H1 (cell line): ENCODE measurements around the gene ACADSB. TPM values are rescaled to one million over a fixed set of nuclear protein-coding genes. Genes with fewer than 3 reads are reported as not detected.

Experiments
- CTCF ChIA-PET: fragments of 300-600 bp; sonication (Branson Sonifier 250); formaldehyde crosslinking; loops from one replicate; lab custom pipeline; 2021; ENCODE audit not compliant: partially characterized antibody; lab: Charles Lee
- POLR2A ChIA-PET: fragments of 300-600 bp; sonication (Branson Sonifier 250); formaldehyde crosslinking; loops from one replicate; lab custom pipeline; 2021; ENCODE audit warnings: inconsistent platforms; ENCODE audit not compliant: partially characterized antibody; lab: Charles Lee
- DNase-seq, 2 experiments: peaks; one replicate each; pipeline versions ENCODE4 v3.0.0 to v3.0.0-alpha.2; 2010 to 2022; ENCODE audit warnings: low spot score in 2 of 2, low read depth in 1 of 2, mixed read lengths in 1 of 2
- FAIRE-seq: peaks from 2 replicates; lab custom pipeline; 2011; peaks lifted over from hg19 to GRCh38; lab: Jason Lieb, UNC
- H2AFZ ChIP-seq: 2 replicates; pipeline ENCODE4 v1.8.1; 2012; ENCODE audit warnings: low read length, inconsistent platforms
- H2AK5ac ChIP-seq: 2 replicates; pipeline ENCODE4 v1.6.1; 2013; ENCODE audit warnings: low read depth, low read length
- H2BK120ac ChIP-seq: replicated peaks from 2 replicates; pipeline ENCODE3; 2013; ENCODE audit warnings: low read depth, low read length, inconsistent platforms
- H2BK12ac ChIP-seq: 2 replicates; pipeline ENCODE4 v1.6.1; 2013; ENCODE audit warnings: low read depth, low read length
- H2BK15ac ChIP-seq: 2 replicates; pipeline ENCODE4 v1.6.1; 2013; ENCODE audit warnings: low read length
- H2BK20ac ChIP-seq: 2 replicates; pipeline ENCODE4 v1.6.1; 2013; ENCODE audit warnings: low read length
- H2BK5ac ChIP-seq: 2 replicates; pipeline ENCODE4 v1.6.1; 2013; ENCODE audit warnings: low read depth, low read length
- H3K14ac ChIP-seq: 2 replicates; pipeline ENCODE4 v1.6.1; 2013; ENCODE audit warnings: inconsistent platforms; ENCODE audit not compliant: insufficient read length
- H3K18ac ChIP-seq: 2 replicates; pipeline ENCODE4 v1.6.1; 2013; ENCODE audit warnings: low read length; ENCODE audit errors: extremely low read depth
- H3K23ac ChIP-seq: 2 replicates; pipeline ENCODE4 v1.6.1; 2013; ENCODE audit warnings: inconsistent platforms; ENCODE audit not compliant: insufficient read length
- H3K23me2 ChIP-seq: 2 replicates; pipeline ENCODE4 v1.6.1; 2013; ENCODE audit warnings: low read depth, low read length
- H3K27ac ChIP-seq: 2 replicates; pipeline ENCODE4 v1.6.1; 2011; ENCODE audit warnings: low read depth, low read length, inconsistent platforms
- H3K27me3 ChIP-seq, 4 experiments: replicated peaks in 1 of 4; 1 replicate in 1 of 4; 2 replicates in 3 of 4; pipeline versions ENCODE4 v1.6.1 to v1.8.1; 2011 to 2013; ENCODE audit warnings: low read length in 3 of 4, mild to moderate bottlenecking in 3 of 4, inconsistent platforms in 2 of 4, mixed read lengths in 2 of 4, moderate library complexity in 1 of 4; ENCODE audit not compliant: control insufficient read depth in 3 of 4, insufficient read depth in 3 of 4; ENCODE audit errors: extremely low read depth in 1 of 4
- H3K36me3 ChIP-seq, 4 experiments: 2 replicates each; pipeline versions ENCODE4 v1.6.1 to v1.8.1; 2011 to 2013; ENCODE audit warnings: mild to moderate bottlenecking in 4 of 4, low read length in 3 of 4, moderate library complexity in 2 of 4, control low read depth in 1 of 4, inconsistent platforms in 1 of 4; ENCODE audit not compliant: insufficient read depth in 4 of 4, control insufficient read depth in 2 of 4
- H3K4ac ChIP-seq: replicated peaks from 2 replicates; pipeline ENCODE3; 2013; ENCODE audit warnings: low read length, low read depth, mixed read lengths, inconsistent platforms; ENCODE audit not compliant: insufficient read length
- H3K4me1 ChIP-seq, 4 experiments: replicated peaks in 1 of 4; 1 replicate in 1 of 4; 2 replicates in 3 of 4; pipeline versions ENCODE4 v1.6.1 to v1.8.1; 2011 to 2013; ENCODE audit warnings: low read length in 3 of 4, inconsistent platforms in 2 of 4, mixed read lengths in 1 of 4; ENCODE audit not compliant: insufficient read depth in 4 of 4, control insufficient read depth in 3 of 4
- H3K4me2 ChIP-seq, 2 experiments: 2 replicates each; pipeline versions ENCODE4 v1.6.1 to v1.8.1; 2011 to 2013; ENCODE audit warnings: low read depth in 2 of 2, low read length in 2 of 2, control low read depth in 1 of 2, inconsistent platforms in 1 of 2, mild to moderate bottlenecking in 1 of 2; ENCODE audit not compliant: insufficient read depth in 1 of 2
- H3K4me3 ChIP-seq, 4 experiments: fragments of 200-600, 300-600 bp in 1 of 4; sonication (generic), shearing (Covaris generic), sonication (Bioruptor Twin) in 1 of 4; 2 replicates each; pipeline versions ENCODE4 v1.5.1 to v1.8.1; 2011 to 2016; ENCODE audit warnings: low read length in 4 of 4, low read depth in 3 of 4, control low read depth in 2 of 4, inconsistent platforms in 2 of 4, mild to moderate bottlenecking in 2 of 4, mixed read lengths in 1 of 4, moderate library complexity in 1 of 4; ENCODE audit not compliant: insufficient read depth in 2 of 4; ENCODE audit errors: extremely low read depth in 1 of 4
- H3K56ac ChIP-seq: replicated peaks from 2 replicates; pipeline ENCODE3; 2013; ENCODE audit warnings: low read depth, mild to moderate bottlenecking, mixed read lengths, low read length, inconsistent platforms; ENCODE audit not compliant: insufficient read length
- H3K79me1 ChIP-seq: 2 replicates; pipeline ENCODE4 v1.6.1; 2013; ENCODE audit warnings: low read depth, low read length, control low read depth
- H3K79me2 ChIP-seq, 2 experiments: 2 replicates each; pipeline versions ENCODE4 v1.6.1 to v1.8.1; 2012 to 2013; ENCODE audit warnings: low read length in 2 of 2, mild to moderate bottlenecking in 2 of 2, inconsistent platforms in 1 of 2; ENCODE audit not compliant: insufficient read depth in 2 of 2, control insufficient read depth in 1 of 2
- H3K9ac ChIP-seq, 4 experiments: replicated peaks in 1 of 4; 1 replicate in 1 of 4; 2 replicates in 3 of 4; pipeline versions ENCODE4 v1.6.1 to v1.8.1; 2011 to 2013; ENCODE audit warnings: low read depth in 3 of 4, low read length in 3 of 4, control low read depth in 2 of 4, mild to moderate bottlenecking in 2 of 4, moderate library complexity in 2 of 4, inconsistent platforms in 1 of 4; ENCODE audit errors: extremely low read depth in 1 of 4
- H3K9me3 ChIP-seq, 2 experiments: 2 replicates each; pipeline versions ENCODE4 v1.6.1 to v1.8.1; 2012 to 2013; ENCODE audit warnings: mild to moderate bottlenecking in 2 of 2, moderate library complexity in 2 of 2, control low read depth in 1 of 2, inconsistent platforms in 1 of 2, low read depth in 1 of 2, low read length in 1 of 2, mixed read lengths in 1 of 2; ENCODE audit not compliant: insufficient read depth in 2 of 2
- H4K20me1 ChIP-seq, 2 experiments: replicated peaks in 1 of 2; 2 replicates each; pipeline versions ENCODE3 to v1.8.1; 2011 to 2013; ENCODE audit warnings: inconsistent platforms in 2 of 2, low read length in 2 of 2, mild to moderate bottlenecking in 1 of 2; ENCODE audit not compliant: insufficient read depth in 2 of 2, control insufficient read depth in 1 of 2
- H4K5ac ChIP-seq: 2 replicates; pipeline ENCODE4 v1.6.1; 2013; ENCODE audit warnings: low read length, low read depth, mixed read lengths, inconsistent platforms; ENCODE audit not compliant: insufficient read length
- H4K8ac ChIP-seq: 2 replicates; pipeline ENCODE4 v1.8.0; 2013; ENCODE audit warnings: mild to moderate bottlenecking, moderate library complexity, low read length, inconsistent platforms; ENCODE audit not compliant: insufficient read depth; ENCODE audit errors: extremely low read depth
- H4K91ac ChIP-seq: replicated peaks from 2 replicates; pipeline ENCODE3; 2013; ENCODE audit warnings: low read length, mixed read lengths, inconsistent platforms; ENCODE audit not compliant: insufficient read length
- CBX8 ChIP-seq: fragments of 300-800, 300-1000 bp; sonication (generic); IDR thresholded peaks from 2 replicates; pipeline ENCODE4 v1.7.1; 2016; ENCODE audit warnings: low read depth, low read length, borderline replicate concordance
- PHF8 ChIP-seq: fragments of 200-600 bp; sonication (generic); conservative IDR thresholded peaks from 2 replicates; pipeline ENCODE4 v1.7.1; 2012; ENCODE audit warnings: low read depth, mild to moderate bottlenecking, inconsistent platforms, low read length, moderate library complexity
- SIX5 ChIP-seq: IDR thresholded peaks from 2 replicates; pipeline ENCODE4 v1.6.1; 2011; ENCODE audit warnings: mild to moderate bottlenecking, low read depth, low read length
- SP4 ChIP-seq: IDR thresholded peaks from 2 replicates; pipeline ENCODE4 v1.6.1; 2012; ENCODE audit warnings: low read length, inconsistent platforms
- TAF7 ChIP-seq: optimal IDR thresholded peaks from 2 replicates; pipeline ENCODE3; 2011; ENCODE audit warnings: low read depth, mild to moderate bottlenecking, inconsistent platforms, low read length, moderate library complexity, borderline replicate concordance
- WGBS, 2 experiments: shearing (Covaris generic) in 1 of 2; methylation state at CpG; one replicate each; pipeline versions ENCODE4 v1.1.6 to v1.1.7; 2013 to 2015; ENCODE audit warnings: low lambda C conversion rate in 2 of 2, mixed read lengths in 2 of 2, inconsistent platforms in 1 of 2, low coverage in 1 of 2, missing lambda C conversion rate in 1 of 2; ENCODE audit not compliant: insufficient replicate concordance in 2 of 2, insufficient coverage in 1 of 2, insufficient read length in 1 of 2; ENCODE audit errors: extremely low coverage in 1 of 2, missing lambda C conversion rate in 1 of 2; 5-methylcytosine and 5-hydroxymethylcytosine counted together
- polyA plus RNA-seq, 7 experiments: library from polyadenylated mRNA; depleted of rRNA in 3 of 7; stranded (reverse) in 5 of 7; unstranded in 2 of 7; fragments of >200 nt in 5 of 7; fragments of 200-250 nt in 2 of 7; gene quantifications; 1 replicate in 5 of 7; 2 replicates in 1 of 7; 4 replicates in 1 of 7; pipeline versions ENCODE4 v1.2.1 to v1.2.3, GENCODE V29; 2011 to 2013; ENCODE audit warnings: missing spikeins in 2 of 7, mixed read lengths in 2 of 7
- total RNA-seq: library from RNA; stranded (reverse); fragmentation: NEBNext Ultra II Directional; extraction: Animal tissue kit (Norgen Biotek cat#: 25700); gene quantifications from 2 replicates; pipeline ENCODE4 v1.2.1, GENCODE V29; 2021

Gene ACADSB
- total and polyA plus RNA-seq, 2 of the 8 experiments (the other 6 are each of a cell fraction or from before 2014, with no cell fraction given) = 5.6 to 11.2 TPM

DNA sequence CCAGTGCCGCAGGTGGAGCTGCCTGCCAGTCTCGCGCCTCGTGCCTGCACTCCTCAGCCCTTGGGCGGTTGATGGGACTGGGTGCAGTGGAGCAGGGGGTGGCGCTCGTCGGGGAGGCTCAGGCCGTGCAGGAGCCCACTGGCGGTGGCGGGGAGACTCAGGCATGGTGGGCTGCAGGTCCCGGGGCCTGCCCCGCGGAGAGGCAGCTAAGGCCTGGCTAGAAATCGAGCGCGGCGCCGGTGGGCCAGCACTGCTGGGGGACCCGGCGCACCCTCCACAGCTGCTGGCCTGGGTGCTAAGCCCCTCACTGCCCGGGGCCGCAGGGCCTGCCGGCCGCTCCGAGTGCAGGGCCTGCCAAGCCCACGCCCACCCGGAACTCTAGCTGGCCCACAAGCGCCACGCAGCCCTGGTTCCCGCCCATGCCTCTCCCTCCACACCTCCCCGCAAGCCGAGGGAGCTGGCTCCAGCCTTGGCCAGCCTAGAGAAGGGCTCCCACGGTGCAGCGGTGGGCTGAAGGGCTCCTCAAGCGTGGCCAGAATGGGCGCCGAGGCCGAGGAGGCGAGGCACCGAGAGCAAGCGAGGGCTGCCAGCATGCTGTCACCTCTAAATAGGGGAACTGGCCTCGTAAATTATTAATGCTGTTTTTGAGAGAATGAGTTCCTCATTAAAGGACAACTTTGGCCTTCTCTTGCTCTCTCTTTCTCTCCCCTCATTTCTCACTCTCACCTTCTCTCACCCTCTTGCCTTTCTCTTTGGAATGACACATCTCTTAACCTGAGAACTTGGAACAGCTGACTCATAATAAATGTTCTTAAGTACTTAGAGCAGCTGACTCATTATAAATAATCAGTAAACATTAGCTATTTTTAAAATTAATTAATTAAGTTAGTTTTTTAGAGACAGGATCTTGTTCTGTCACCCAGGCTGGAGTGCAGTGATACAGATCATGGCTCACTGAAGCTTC, 4.9 kb downstream of the ACADSB start:
- FAIRE-seq = no peak
- POLR2A ChIA-PET = interaction anchor here (0.8 to 1.9 kb wide), 2 partner anchors 7 to 29 kb away, joined by 3 to 4 read pairs; no protein-coding TSS in a partner anchor

More for the DNA sequence above, 4.9 kb downstream of the ACADSB start:
- Histone ChIP-seq H2BK120ac (no peak overlapping the region), H3K4ac (no peak overlapping the region), H3K56ac (no peak overlapping the region), H3K14ac (no peak overlapping the region), H2AFZ (no peak overlapping the region), H3K79me1 (no peaks in the 10 kb centered on the region), H3K4me3 (no peak overlapping the region), H2BK15ac (no peak overlapping the region), H4K20me1 (peaks cover 0 to 2% of the 10 kb centered on the region in 2 experiments), H3K4me2 (no peak overlapping the region), H3K4me1 (peaks cover 7 to 11% (median 10%) of the 10 kb centered on the region in 4 experiments; a peak in 6 of 7 replicates), H2BK20ac (no peak overlapping the region), H3K9ac (no peak overlapping the region), H4K8ac (no peak overlapping the region), H4K91ac (no peak overlapping the region), H2BK12ac (no peak overlapping the region), H2BK5ac (no peak overlapping the region), H4K5ac (no peak overlapping the region), H2AK5ac (no peak overlapping the region), H3K23ac (no peak overlapping the region), H3K18ac (no peak overlapping the region), H3K27me3 (peaks cover 2 to 24% (median 18%) of the 10 kb centered on the region in 4 experiments; a peak in 5 of 7 replicates), H3K23me2 (peaks cover 7% of the 10 kb centered on the region; the same call in 1 of the 2 replicates), H3K27ac (no peak overlapping the region), H3K9me3 (peaks cover 0 to 2% of the 10 kb centered on the region in 2 experiments; a peak in 1 of 4 replicates), H3K36me3 (no peaks in the 10 kb centered on the region), H3K79me2 (peaks cover 0 to 6% of the 10 kb centered on the region in 2 experiments; a peak in 1 of 4 replicates)
- DNase-seq = no peak
- CTCF ChIA-PET = interaction anchor here (1.3 to 2.5 kb wide), 4 partner anchors 30 to 560 kb away, joined by 3 to 8 read pairs (median 5); no protein-coding TSS in a partner anchor
- 88% methylated on average over 27 of the region's 43 CpGs; no CpG with 5 or more reads in 1 of the 2 experiments for WGBS, 2 experiments
- TF ChIP-seq CBX8 = no peak
- no peak for TF ChIP-seq SIX5
- no peak for TF ChIP-seq TAF7
- no peak for TF ChIP-seq SP4
- TF ChIP-seq PHF8 = no peak
- TF ChIP-seq, all 59 proteins: peak for 0
